Stimulated activated CD8-positive, alpha-beta memory T cell treated with anti-CD3 and anti-CD28 coated beads, Interleukin-2, amount 100 ng/mL, for 1 hour (primary cell): ENCODE results near the gene ANKRD34B.

Experiments used
- DNase-seq, 2 donors: peaks; one replicate each; pipeline ENCODE4 v3.0.0-alpha.2; 2020; ENCODE audit warnings: low read depth in 2 of 2

ANKRD34B gene

GRCh38 chr5:80569086-80569960, 757 bp downstream of the ANKRD34B start:
- DNase-seq = no peak

- no peak for DNase-seq
Observed at GRCh38 chr5:80568251-80568650, 1.8 kb downstream of the ANKRD34B start.

- DNase-seq = no peak
Observed at GRCh38 chr5:80566711-80567259, 3.3 kb downstream of the ANKRD34B start.

- DNase-seq = no peak
Observed at GRCh38 chr5:80565330-80565729, 4.8 kb downstream of the ANKRD34B start.

GRCh38 chr5:80559244-80559643, 10.8 kb downstream of the ANKRD34B start:
- DNase-seq = no peak

GRCh38 chr5:80555099-80555498, 15.0 kb downstream of the ANKRD34B start:
- no peak for DNase-seq

- no peak for DNase-seq
Observed at GRCh38 chr5:80554646-80555045, 15.4 kb downstream of the ANKRD34B start.

- DNase-seq = no peak
Observed at GRCh38 chr5:80541392-80541791, 28.7 kb downstream of the ANKRD34B start.

- no peak for DNase-seq
Observed at GRCh38 chr5:80540691-80541090, 29.4 kb downstream of the ANKRD34B start.

- DNase-seq = no peak
Observed at GRCh38 chr5:80516826-80517225, 53.3 kb downstream of the ANKRD34B start.

GRCh38 chr5:80509362-80509761, 60.7 kb downstream of the ANKRD34B start:
- no peak for DNase-seq

GRCh38 chr5:80508844-80509243, 61.2 kb downstream of the ANKRD34B start:
- no peak for DNase-seq

- DNase-seq = no peak
Observed at GRCh38 chr5:80507663-80508062, 62.4 kb downstream of the ANKRD34B start.
